Peyer's patch (tissue), 4 donors: Measurements from ENCODE around the gene LTA. TPM values are rescaled to one million over a fixed set of nuclear protein-coding genes. Genes with fewer than 3 reads are reported as not detected.

Source experiments
- DNase-seq, 3 donors: peaks; one replicate each; pipeline ENCODE4 v3.0.0-alpha.2; 2017 to 2019
- H3K27ac ChIP-seq, 4 donors: fragments of 200-600 bp; sonication (generic); one replicate each; pipeline ENCODE4 v1.5.1; 2016 to 2019
- H3K27me3 ChIP-seq, 2 donors: fragments of 200-600 bp; sonication (generic); one replicate each; pipeline ENCODE4 v1.5.1; 2019
- H3K36me3 ChIP-seq, 3 donors: fragments of 200-600 bp; sonication (generic); one replicate each; pipeline ENCODE4 v1.5.1; 2016 to 2019
- H3K4me1 ChIP-seq, 4 donors: fragments of 200-600 bp; sonication (generic); one replicate each; pipeline ENCODE4 v1.5.1; 2016 to 2019
- H3K4me3 ChIP-seq, 4 donors: fragments of 200-600 bp; sonication (generic); 1 replicate in 3 of 4; 2 replicates in 1 of 4; pipeline ENCODE4 v1.5.1; 2016 to 2019; ENCODE audit warnings: mild to moderate bottlenecking in 1 of 4
- H3K9me3 ChIP-seq, 4 donors: fragments of 200-600 bp; sonication (generic); one replicate each; pipeline ENCODE4 v1.5.1; 2016 to 2019; ENCODE audit warnings: mild to moderate bottlenecking in 1 of 4
- POLR2A ChIP-seq, 2 donors: fragments of 450-650 bp; IDR thresholded peaks; one replicate each; pipeline ENCODE4 v1.5.1; 2017; ENCODE audit warnings: antibody characterized with exemption in 2 of 2, mild to moderate bottlenecking in 2 of 2, moderate library complexity in 2 of 2
- small RNA-seq, 2 donors: library from RNA; depleted of rRNA; stranded (forward); fragments of <200 nt; gene quantifications; one replicate each; pipeline ENCODE3, GENCODE V24; 2016
- total RNA-seq, 4 donors: library from RNA; depleted of rRNA; stranded (reverse); fragments of >200 nt; gene quantifications; one replicate each; pipeline ENCODE4 v1.1.0, GENCODE V29; 2016
- TF ChIP-seq, protein P1 (sequence below), 6 experiments: fragments of 450-650 bp in 4 of 6; fragments of 200-600 bp in 2 of 6; sonication (generic) in 1 of 6; IDR thresholded peaks; one replicate each; pipeline ENCODE4 v1.5.1; 2017 to 2019; ENCODE audit warnings: antibody characterized with exemption in 6 of 6, mild to moderate bottlenecking in 3 of 6, moderate library complexity in 1 of 6

LTA gene
- total RNA-seq, 4 donors from 2014 or later = not detected

GRCh38 chr6:31620586-31621319 is 48.7 kb downstream of the LTA start, which contains the start of gene PRRC2A:
Gene PRRC2A (plus strand): TSS chr6:31620715. CDS start chr6:31622790, 2,075 bp downstream.
- H3K36me3 ChIP-seq = peaks cover 0 to 31% (median 0%) of the 10 kb centered on the region in 3 donors
- peak within 1 kb of the TSS; percentile 95 to 99 (median 98) for H3K27ac ChIP-seq
- peak within 1 kb of the TSS; percentile 54 to 100 (median 88) for H3K4me3 ChIP-seq
- peak in 2 of 3 donors; percentile 81 to 89 for DNase-seq
- no peaks in the 10 kb centered on the region for H3K27me3 ChIP-seq
- H3K4me1 ChIP-seq = peaks cover 0 to 16% (median 3%) of the 10 kb centered on the region in 4 donors
- H3K9me3 ChIP-seq = no peaks in the 10 kb centered on the region
- peak; percentile 44 to 56 for TF ChIP-seq POLR2A (IDR thresholded peaks at IDR 0.05)
- TF ChIP-seq, protein P1, sequence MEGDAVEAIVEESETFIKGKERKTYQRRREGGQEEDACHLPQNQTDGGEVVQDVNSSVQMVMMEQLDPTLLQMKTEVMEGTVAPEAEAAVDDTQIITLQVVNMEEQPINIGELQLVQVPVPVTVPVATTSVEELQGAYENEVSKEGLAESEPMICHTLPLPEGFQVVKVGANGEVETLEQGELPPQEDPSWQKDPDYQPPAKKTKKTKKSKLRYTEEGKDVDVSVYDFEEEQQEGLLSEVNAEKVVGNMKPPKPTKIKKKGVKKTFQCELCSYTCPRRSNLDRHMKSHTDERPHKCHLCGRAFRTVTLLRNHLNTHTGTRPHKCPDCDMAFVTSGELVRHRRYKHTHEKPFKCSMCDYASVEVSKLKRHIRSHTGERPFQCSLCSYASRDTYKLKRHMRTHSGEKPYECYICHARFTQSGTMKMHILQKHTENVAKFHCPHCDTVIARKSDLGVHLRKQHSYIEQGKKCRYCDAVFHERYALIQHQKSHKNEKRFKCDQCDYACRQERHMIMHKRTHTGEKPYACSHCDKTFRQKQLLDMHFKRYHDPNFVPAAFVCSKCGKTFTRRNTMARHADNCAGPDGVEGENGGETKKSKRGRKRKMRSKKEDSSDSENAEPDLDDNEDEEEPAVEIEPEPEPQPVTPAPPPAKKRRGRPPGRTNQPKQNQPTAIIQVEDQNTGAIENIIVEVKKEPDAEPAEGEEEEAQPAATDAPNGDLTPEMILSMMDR (IDR thresholded peaks at IDR 0.05) = peak in 1 of 6 experiments; percentile 2

DNA sequence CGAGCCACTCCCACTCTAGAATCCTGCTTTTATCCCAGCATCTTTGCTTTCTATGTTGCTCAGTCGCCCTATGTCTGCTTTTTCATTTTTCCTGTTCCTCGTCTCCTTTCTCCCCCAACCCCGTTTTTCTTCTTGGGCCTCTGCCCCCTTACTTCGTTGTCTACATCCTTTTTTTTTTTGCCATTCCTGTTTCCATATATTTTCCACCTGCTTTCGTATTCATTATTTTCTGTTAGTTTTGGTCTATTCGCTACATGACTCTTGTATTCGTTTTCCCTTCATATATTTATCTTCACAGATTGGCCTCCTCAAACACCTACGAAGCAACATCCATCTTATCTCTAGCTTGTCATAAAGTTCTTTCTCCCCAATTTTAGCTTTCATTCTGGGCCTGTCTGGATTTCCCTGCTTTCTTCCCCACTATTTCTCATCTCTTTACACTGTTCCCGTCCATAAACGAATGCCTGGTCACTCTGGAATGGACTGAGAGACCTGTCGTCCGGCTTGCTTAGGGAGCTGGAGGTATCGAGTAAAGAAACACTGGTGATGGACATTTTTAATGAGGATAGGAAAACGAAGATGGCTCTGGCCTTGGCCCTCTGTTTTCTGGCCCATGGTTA is 49.3 kb downstream of the LTA start:
- no peak for DNase-seq
- TF ChIP-seq, protein P1 (IDR thresholded peaks at IDR 0.05) = no peak
- TF ChIP-seq POLR2A (IDR thresholded peaks at IDR 0.05) = no peak
- Histone ChIP-seq H3K27ac (peak overlapping the region; percentile 95 to 99 (median 98)), H3K36me3 (peaks cover 0 to 38% (median 0%) of the 10 kb centered on the region in 3 donors), H3K4me1 (peaks cover 0 to 16% (median 0%) of the 10 kb centered on the region in 4 donors), H3K27me3 (no peaks in the 10 kb centered on the region), H3K4me3 (peak overlapping the region; percentile 54 to 100 (median 88)), H3K9me3 (no peaks in the 10 kb centered on the region)

- peak overlapping the region; percentile 38 to 99 (median 96) for H3K27ac ChIP-seq
- TF ChIP-seq, protein P1 (IDR thresholded peaks at IDR 0.05) = no peak
- TF ChIP-seq POLR2A (IDR thresholded peaks at IDR 0.05) = no peak
- H3K4me3 ChIP-seq = peak overlapping the region in 2 of 4 donors; percentile 89 to 100
- H3K4me1 ChIP-seq = peaks cover 0 to 16% (median 0%) of the 10 kb centered on the region in 4 donors
- H3K9me3 ChIP-seq = no peaks in the 10 kb centered on the region
- no peaks in the 10 kb centered on the region for H3K27me3 ChIP-seq
- DNase-seq = no peak
- peaks cover 0 to 44% (median 0%) of the 10 kb centered on the region in 3 donors for H3K36me3 ChIP-seq
These were observed 49.9 kb downstream of the LTA start for GRCh38 chr6:31621991-31622390.

DNA sequence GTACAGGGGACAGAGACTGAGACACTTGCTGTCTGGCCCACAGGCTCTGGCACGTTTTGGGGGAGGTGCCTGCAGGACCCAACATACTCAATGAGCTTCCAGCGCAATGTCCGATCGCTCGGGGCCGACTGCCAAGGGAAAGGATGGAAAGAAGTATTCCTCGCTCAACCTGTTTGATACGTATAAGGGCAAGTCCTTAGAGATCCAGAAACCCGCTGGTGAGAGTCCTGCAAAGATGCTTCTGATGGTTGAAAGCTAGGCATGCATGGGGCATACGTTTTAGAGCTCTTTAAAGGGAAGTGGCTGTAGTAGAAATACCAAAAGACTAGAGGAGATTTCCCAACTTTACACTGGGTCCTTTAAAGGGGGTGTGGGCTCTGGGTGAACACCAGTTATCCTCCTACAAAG is 50.6 kb downstream of the LTA start:
- no peak overlapping the region for H3K4me3 ChIP-seq
- peak overlapping the region in 1 of 4 donors; percentile 38 for H3K27ac ChIP-seq
- TF ChIP-seq POLR2A (IDR thresholded peaks at IDR 0.05) = no peak
- no peaks in the 10 kb centered on the region for H3K9me3 ChIP-seq
- peaks cover 0 to 50% (median 0%) of the 10 kb centered on the region in 3 donors for H3K36me3 ChIP-seq
- H3K27me3 ChIP-seq = no peaks in the 10 kb centered on the region
- H3K4me1 ChIP-seq = peaks cover 0 to 16% (median 0%) of the 10 kb centered on the region in 4 donors
- no peak for DNase-seq

Small RNAs within 50 kb of the gene (small RNA-seq; reads per million reads assigned to genes)
- gene SNORA38 (9.9 to 24.7 reads per million in 2 donors), gene SNORD117 (198 to 277 reads per million in 2 donors), gene SNORD84 (0 reads per million in 2 donors), gene UQCRHP1 (0 reads per million in 2 donors)

Other genes with a start within 250 kb of the LTA start
- gene HLA-B, start 215.1 kb upstream of the LTA start, total RNA-seq = 1,000 to 10,000 TPM in 3 of 4 donors, 100 to 1,000 TPM in 1; 835 to 3,384 (median 2,517) TPM
- gene MICA, start 168.7 kb upstream of the LTA start, total RNA-seq = 10 to 100 TPM; 21.0 to 71.0 (median 29.1) TPM
- gene MICB, start 74.1 kb upstream of the LTA start, total RNA-seq = 1 to 10 TPM; 4.7 to 9.9 (median 8.0) TPM
- not detected for gene MCCD1, start 43.3 kb upstream of the LTA start, total RNA-seq
- gene DDX39B, start 30.3 kb upstream of the LTA start, total RNA-seq = 1,000 to 10,000 TPM in 1 of 4 donors, 100 to 1,000 TPM in 3; 161 to 1,087 (median 280) TPM
- gene ATP6V1G2, start 25.7 kb upstream of the LTA start, total RNA-seq = not detected
- 10 to 100 TPM; 20.0 to 34.5 (median 30.1) TPM for gene NFKBIL1, start 24.7 kb upstream of the LTA start, total RNA-seq
- 1 to 10 TPM in 1 of 4 donors, under 1 TPM in 1, not detected in 2; 0.67 to 3.4 TPM for gene TNF, start 3.3 kb downstream of the LTA start, total RNA-seq
- gene LTB, start 10.1 kb downstream of the LTA start, total RNA-seq = 10 to 100 TPM in 1 of 4 donors, not detected in 3; 14.9 TPM
- 10 to 100 TPM in 1 of 4 donors, 1 to 10 TPM in 1, not detected in 2; 2.5 to 11.6 TPM for gene LST1, start 14.0 kb downstream of the LTA start, total RNA-seq
- gene NCR3, start 20.7 kb downstream of the LTA start, total RNA-seq = not detected
- 100 to 1,000 TPM in 1 of 4 donors, 10 to 100 TPM in 1, 1 to 10 TPM in 2; 6.1 to 112 (median 11.2) TPM for gene AIF1, start 42.9 kb downstream of the LTA start, total RNA-seq
- gene PRRC2A, start 48.4 kb downstream of the LTA start, total RNA-seq = 100 to 1,000 TPM in 3 of 4 donors, 10 to 100 TPM in 1; 67.1 to 133 (median 126) TPM
- 100 to 1,000 TPM; 242 to 421 (median 323) TPM for gene BAG6, start 80.4 kb downstream of the LTA start, total RNA-seq
- 10 to 100 TPM in 3 of 4 donors, not detected in 1; 10.0 to 34.9 (median 10.9) TPM for gene APOM, start 83.6 kb downstream of the LTA start, total RNA-seq
- 10 to 100 TPM; 26.4 to 46.7 (median 37.2) TPM for gene C6orf47, start 88.5 kb downstream of the LTA start, total RNA-seq
- 10 to 100 TPM; 29.4 to 63.5 (median 41.9) TPM for gene GPANK1, start 92.7 kb downstream of the LTA start, total RNA-seq
- gene CSNK2B, start 93.8 kb downstream of the LTA start, total RNA-seq = 100 to 1,000 TPM; 209 to 243 (median 227) TPM
- gene LY6G5B, start 97.7 kb downstream of the LTA start, total RNA-seq = 10 to 100 TPM in 3 of 4 donors, 1 to 10 TPM in 1; 7.2 to 25.6 (median 19.7) TPM
- not detected for gene LY6G5C, start 108.8 kb downstream of the LTA start, total RNA-seq
- gene ABHD16A, start 131.0 kb downstream of the LTA start, total RNA-seq = 10 to 100 TPM; 44.1 to 92.6 (median 63.1) TPM
- not detected for gene LY6G6F, start 134.6 kb downstream of the LTA start, total RNA-seq
- not detected for gene LY6G6D, start 143.1 kb downstream of the LTA start, total RNA-seq
- not detected for gene LY6G6C, start 149.5 kb downstream of the LTA start, total RNA-seq
- gene MPIG6B, start 151.1 kb downstream of the LTA start, total RNA-seq = not detected
- gene DDAH2, start 157.0 kb downstream of the LTA start, total RNA-seq = 100 to 1,000 TPM in 1 of 4 donors, 10 to 100 TPM in 3; 25.6 to 136 (median 53.3) TPM
- 100 to 1,000 TPM; 207 to 307 (median 270) TPM for gene CLIC1, start 164.2 kb downstream of the LTA start, total RNA-seq
- 10 to 100 TPM; 21.4 to 72.6 (median 46.1) TPM for gene MSH5, start 167.7 kb downstream of the LTA start, total RNA-seq
- 10 to 100 TPM in 1 of 4 donors, 1 to 10 TPM in 3; 6.6 to 10.3 (median 9.5) TPM for gene SAPCD1, start 190.4 kb downstream of the LTA start, total RNA-seq
- 10 to 100 TPM in 3 of 4 donors, not detected in 1; 16.8 to 26.0 (median 19.7) TPM for gene VWA7, start 205.0 kb downstream of the LTA start, total RNA-seq
- gene VARS1, start 223.5 kb downstream of the LTA start, total RNA-seq = 10 to 100 TPM; 33.9 to 53.6 (median 44.7) TPM
- 10 to 100 TPM; 11.8 to 42.9 (median 19.1) TPM for gene LSM2, start 234.7 kb downstream of the LTA start, total RNA-seq
- 1 to 10 TPM in 2 of 4 donors, under 1 TPM in 1, not detected in 1; 0.88 to 1.7 (median 1.5) TPM for gene HSPA1L, start 243.0 kb downstream of the LTA start, total RNA-seq
- 100 to 1,000 TPM in 1 of 4 donors, 10 to 100 TPM in 3; 38.1 to 123 (median 67.0) TPM for gene HSPA1A, start 243.3 kb downstream of the LTA start, total RNA-seq